Gastroesophageal sphincter (tissue), 4 donors: ENCODE data around the gene ZFYVE27. TPM values are rescaled to one million over a fixed set of nuclear protein-coding genes. Genes with fewer than 3 reads are reported as not detected.
A peak's percentile ranks its signal among the peaks of the same experiment; 100 is the strongest.

Experiments
- ATAC-seq: fragments of 150-250 bp; one replicate; pipeline ENCODE4 v1.9.1; 2016; ENCODE audit warnings: mild to moderate bottlenecking, moderate library complexity
- H3K27ac ChIP-seq, 4 donors: fragments of 200-600 bp; sonication (generic) in 3 of 4; 1 replicate in 3 of 4; 2 replicates in 1 of 4; pipeline ENCODE4 v1.5.1; 2016 to 2019
- H3K27me3 ChIP-seq: fragments of 200-600 bp; sonication (generic); one replicate; pipeline ENCODE4 v1.5.1; 2019
- H3K36me3 ChIP-seq, 2 donors: fragments of 200-600 bp; sonication (generic); one replicate each; pipeline ENCODE4 v1.5.1; 2019; ENCODE audit warnings: control low read depth in 1 of 2
- H3K4me1 ChIP-seq, 3 donors: fragments of 200-600 bp; sonication (generic); 1 replicate in 2 of 3; 2 replicates in 1 of 3; pipeline ENCODE4 v1.5.1; 2016 to 2019; ENCODE audit warnings: control low read depth in 2 of 3
- H3K4me3 ChIP-seq, 2 donors: fragments of 200-600 bp; sonication (generic); one replicate each; pipeline ENCODE4 v1.5.1; 2019; ENCODE audit warnings: mild to moderate bottlenecking in 1 of 2, moderate library complexity in 1 of 2
- H3K9me3 ChIP-seq, 3 donors: fragments of 200-600 bp; sonication (generic); one replicate each; pipeline ENCODE4 v1.5.1; 2017 to 2019; ENCODE audit warnings: control low read depth in 2 of 3
- EP300 ChIP-seq: sonication (generic); formaldehyde crosslinking; IDR thresholded peaks from one replicate; pipeline ENCODE4 v1.6.1; 2017; ENCODE audit warnings: antibody characterized with exemption, mild to moderate bottlenecking
- POLR2A ChIP-seq, 2 donors: fragments of 450-650 bp; IDR thresholded peaks; one replicate each; pipeline ENCODE4 v1.6.1; 2017; ENCODE audit warnings: antibody characterized with exemption in 2 of 2, mild to moderate bottlenecking in 2 of 2, moderate library complexity in 1 of 2
- POLR2AphosphoS5 ChIP-seq: sonication (generic); formaldehyde crosslinking; IDR thresholded peaks from one replicate; pipeline ENCODE4 v1.6.1; 2017; ENCODE audit warnings: antibody characterized with exemption
- WGBS, 2 donors: methylation state at CpG; one replicate each; pipeline ENCODE4 v1.1.5; 2018; ENCODE audit warnings: low coverage in 1 of 2; 5-methylcytosine and 5-hydroxymethylcytosine counted together
- total RNA-seq, 4 donors: library from RNA; depleted of rRNA; stranded (reverse); fragments of >200 nt; gene quantifications; one replicate each; pipeline ENCODE4 v1.1.0, GENCODE V29; 2016
- TF ChIP-seq, protein P1 (sequence below), 4 experiments: fragments of 200-600 bp in 2 of 4; fragments of 450-650 bp in 2 of 4; sonication (generic) in 1 of 4; IDR thresholded peaks; one replicate each; pipeline ENCODE4 v1.5.1; 2017 to 2019; ENCODE audit warnings: antibody characterized with exemption in 4 of 4, mild to moderate bottlenecking in 2 of 4, moderate library complexity in 2 of 4

The ZFYVE27 gene
- total RNA-seq, 4 donors from 2014 or later = 6.7 to 24.2 (median 19.2) TPM

DNA sequence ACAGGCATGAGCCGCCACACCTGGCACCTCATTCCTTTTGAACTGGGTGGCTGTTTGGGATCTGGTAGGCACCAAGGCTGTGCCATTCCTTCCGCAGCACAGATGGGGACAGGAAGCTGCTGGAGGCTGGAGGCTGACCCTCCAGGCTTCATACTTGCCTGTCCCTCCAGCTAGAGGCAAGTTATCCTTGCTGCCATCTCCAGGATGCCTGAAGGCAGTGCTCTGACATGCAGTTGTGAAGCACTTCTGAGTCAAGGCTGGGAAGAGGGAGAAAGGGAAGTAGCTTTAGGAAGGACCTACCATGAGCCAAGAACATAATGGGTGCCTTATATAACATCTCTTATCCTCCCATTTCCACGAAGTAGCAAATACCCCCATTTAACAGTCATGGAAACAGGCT lies 13.9 kb upstream of the ZFYVE27 start:
- peak overlapping the region in 3 of 4 donors; percentile 24 to 63 (median 37) for H3K27ac ChIP-seq
- no peak overlapping the region for H3K4me3 ChIP-seq
- peaks cover 0 to 11% of the 10 kb centered on the region in 2 donors for H3K36me3 ChIP-seq
- ATAC-seq = no peak
- H3K27me3 ChIP-seq = no peaks in the 10 kb centered on the region
- WGBS, 2 donors = 95% methylated on average over 2 of the region's 3 CpGs; no CpG with 5 or more reads in 1 of the 2 donors
- H3K9me3 ChIP-seq = no peaks in the 10 kb centered on the region
- TF ChIP-seq POLR2A (IDR thresholded peaks at IDR 0.05) (no peak), EP300 (no peak), POLR2AphosphoS5 (no peak)
- TF ChIP-seq, protein P1, sequence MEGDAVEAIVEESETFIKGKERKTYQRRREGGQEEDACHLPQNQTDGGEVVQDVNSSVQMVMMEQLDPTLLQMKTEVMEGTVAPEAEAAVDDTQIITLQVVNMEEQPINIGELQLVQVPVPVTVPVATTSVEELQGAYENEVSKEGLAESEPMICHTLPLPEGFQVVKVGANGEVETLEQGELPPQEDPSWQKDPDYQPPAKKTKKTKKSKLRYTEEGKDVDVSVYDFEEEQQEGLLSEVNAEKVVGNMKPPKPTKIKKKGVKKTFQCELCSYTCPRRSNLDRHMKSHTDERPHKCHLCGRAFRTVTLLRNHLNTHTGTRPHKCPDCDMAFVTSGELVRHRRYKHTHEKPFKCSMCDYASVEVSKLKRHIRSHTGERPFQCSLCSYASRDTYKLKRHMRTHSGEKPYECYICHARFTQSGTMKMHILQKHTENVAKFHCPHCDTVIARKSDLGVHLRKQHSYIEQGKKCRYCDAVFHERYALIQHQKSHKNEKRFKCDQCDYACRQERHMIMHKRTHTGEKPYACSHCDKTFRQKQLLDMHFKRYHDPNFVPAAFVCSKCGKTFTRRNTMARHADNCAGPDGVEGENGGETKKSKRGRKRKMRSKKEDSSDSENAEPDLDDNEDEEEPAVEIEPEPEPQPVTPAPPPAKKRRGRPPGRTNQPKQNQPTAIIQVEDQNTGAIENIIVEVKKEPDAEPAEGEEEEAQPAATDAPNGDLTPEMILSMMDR (IDR thresholded peaks at IDR 0.05) = no peak
- peaks cover 0 to 62% (median 17%) of the 10 kb centered on the region in 3 donors for H3K4me1 ChIP-seq

DNA sequence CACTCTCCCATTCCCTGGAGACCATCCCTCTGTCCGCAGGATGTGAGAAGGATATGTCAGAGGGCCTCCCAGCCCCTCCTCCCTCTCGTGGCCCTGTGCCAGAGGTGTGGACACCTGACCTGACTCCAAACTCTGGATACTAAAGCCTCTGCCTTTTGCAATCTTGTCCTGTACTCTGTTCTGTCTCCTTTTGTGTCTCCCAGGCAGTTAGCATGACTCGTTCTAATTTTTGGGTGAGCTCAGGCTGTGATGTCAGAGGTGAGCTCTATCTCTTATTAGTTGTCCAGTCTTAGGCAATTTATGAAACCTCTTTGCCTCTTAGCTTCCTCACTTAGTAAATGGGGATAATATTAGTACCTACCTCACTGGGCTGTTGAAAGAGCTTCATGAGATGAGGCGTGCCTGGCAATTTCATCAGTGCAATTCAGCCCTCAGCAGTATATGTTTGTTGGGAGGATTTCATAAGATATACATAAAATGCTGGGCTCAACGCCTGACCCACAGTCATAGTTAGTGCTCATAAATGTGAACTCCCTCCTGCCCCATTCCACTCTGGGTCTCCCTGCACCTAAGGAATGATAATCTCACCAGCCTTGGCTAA lies 12.5 kb upstream of the ZFYVE27 start:
- 54 to 57% methylated on average over 5 of the region's 5 CpGs for WGBS, 2 donors
- Histone ChIP-seq H3K27me3 (no peaks in the 10 kb centered on the region), H3K4me1 (peaks cover 0 to 48% (median 3%) of the 10 kb centered on the region in 3 donors), H3K9me3 (no peaks in the 10 kb centered on the region), H3K27ac (peak overlapping the region in 3 of 4 donors; percentile 31 to 63 (median 50)), H3K36me3 (peaks cover 0 to 11% of the 10 kb centered on the region in 2 donors), H3K4me3 (no peak overlapping the region)
- ATAC-seq = peak; percentile 67
- peak; percentile 7 for TF ChIP-seq POLR2AphosphoS5
- TF ChIP-seq, protein P1 (IDR thresholded peaks at IDR 0.05) = no peak

DNA sequence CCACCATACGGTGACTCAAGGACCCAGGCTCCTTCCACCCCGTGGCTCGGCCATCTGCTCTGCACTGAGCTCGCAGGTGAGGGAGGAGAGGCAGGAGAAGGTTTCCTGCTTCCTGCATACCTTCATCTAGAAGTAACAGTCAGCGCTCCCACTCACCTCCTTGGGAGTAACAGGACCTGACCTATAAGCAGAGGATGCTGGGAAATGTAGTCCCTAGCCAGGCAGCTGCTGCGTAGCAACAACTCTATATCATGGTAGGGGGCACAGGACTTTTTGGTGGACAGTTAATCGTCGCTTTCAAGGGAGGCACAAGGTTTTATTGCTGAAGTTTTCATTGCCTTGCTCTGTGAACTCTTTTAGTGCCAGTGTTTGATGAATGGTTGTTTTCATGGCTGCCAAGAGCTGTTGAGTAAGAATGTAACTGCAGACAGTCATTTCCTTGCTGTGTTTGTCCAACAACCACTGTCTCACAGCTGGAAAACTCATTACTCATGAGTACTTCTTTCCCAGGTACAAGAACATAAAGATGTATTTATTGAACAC lies 10.2 kb upstream of the ZFYVE27 start:
- WGBS, 2 donors = 46% methylated on average over 6 of the region's 8 CpGs; no CpG with 5 or more reads in 1 of the 2 donors
- peak overlapping the region; percentile 30 to 79 (median 77) for H3K27ac ChIP-seq
- H3K4me3 ChIP-seq = no peak overlapping the region
- no peaks in the 10 kb centered on the region for H3K9me3 ChIP-seq
- H3K4me1 ChIP-seq = peaks cover 0 to 43% (median 2%) of the 10 kb centered on the region in 3 donors
- TF ChIP-seq POLR2AphosphoS5 (peak; percentile 84), POLR2A (IDR thresholded peaks at IDR 0.05) (no peak)
- TF ChIP-seq, protein P1 (IDR thresholded peaks at IDR 0.05) = no peak
- peak; percentile 78 for ATAC-seq
- no peaks in the 10 kb centered on the region for H3K27me3 ChIP-seq
- H3K36me3 ChIP-seq = peaks cover 0 to 7% of the 10 kb centered on the region in 2 donors

DNA sequence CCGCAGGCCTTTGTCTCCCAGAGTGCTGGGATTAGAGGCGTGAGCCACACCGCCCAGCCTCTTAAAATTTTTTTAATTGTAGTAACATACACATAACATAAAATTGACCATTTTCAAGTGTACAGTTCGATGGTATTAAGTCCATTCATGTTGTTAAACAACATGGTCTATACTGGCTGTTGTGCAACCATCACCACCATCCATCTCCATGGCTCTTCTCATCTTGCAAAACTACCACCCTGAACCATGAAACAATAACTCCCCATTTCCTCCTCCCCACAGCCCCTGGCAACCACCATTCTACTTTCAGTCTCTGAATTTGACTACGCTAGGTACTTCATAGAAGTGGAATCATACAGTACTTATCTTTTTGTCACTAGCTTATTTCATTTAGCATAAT lies 7.9 kb upstream of the ZFYVE27 start:
- TF ChIP-seq POLR2AphosphoS5 = no peak
- no peak for TF ChIP-seq POLR2A (IDR thresholded peaks at IDR 0.05)
- TF ChIP-seq, protein P1 (IDR thresholded peaks at IDR 0.05) = no peak
- no peak for TF ChIP-seq EP300
- H3K4me3 ChIP-seq = no peak overlapping the region
- no peaks in the 10 kb centered on the region for H3K27me3 ChIP-seq
- no peaks in the 10 kb centered on the region for H3K9me3 ChIP-seq
- H3K36me3 ChIP-seq = no peaks in the 10 kb centered on the region
- no peak overlapping the region for H3K27ac ChIP-seq
- peaks cover 0 to 46% (median 2%) of the 10 kb centered on the region in 3 donors for H3K4me1 ChIP-seq
- ATAC-seq = no peak
- 87 to 88% methylated on average over 4 to 5 of the region's 5 CpGs for WGBS, 2 donors
